HG02623 (cell line): ENCODE data around the gene TBL1Y.
"Not testable (repeated sequence)": the region's sequence is repeated elsewhere in the genome, so short reads cannot be mapped to it uniquely, and the experiment has no call there.

Experiments used
- ATAC-seq: cut with Tn5 transposase; IDR thresholded peaks from one replicate; pipeline ENCODE4 v1.9.1; 2021; ENCODE audit warnings: moderate library complexity; ENCODE audit not compliant: unreplicated experiment

Gene TBL1Y

DNA sequence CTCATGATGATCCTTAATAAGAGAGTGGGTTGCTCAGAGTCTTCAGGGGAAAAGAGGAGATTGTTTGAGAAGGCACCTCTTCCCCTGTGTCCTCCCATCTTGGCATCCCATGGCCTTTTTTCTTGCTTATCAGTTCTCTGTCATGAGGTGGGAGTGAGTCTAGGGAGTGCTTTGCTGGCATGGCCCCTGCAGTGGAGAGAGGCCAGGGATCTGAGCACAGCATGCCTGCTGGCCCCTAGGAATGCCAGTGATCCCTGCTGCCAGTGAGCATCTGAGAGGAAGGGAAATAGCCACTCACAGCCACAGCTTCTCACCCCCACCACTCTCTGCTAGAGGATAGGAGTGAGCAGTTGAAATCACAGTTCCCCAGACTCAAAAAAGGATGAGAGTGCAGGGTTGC is 168.2 kb downstream of the TBL1Y start:
- ATAC-seq = no peak

DNA sequence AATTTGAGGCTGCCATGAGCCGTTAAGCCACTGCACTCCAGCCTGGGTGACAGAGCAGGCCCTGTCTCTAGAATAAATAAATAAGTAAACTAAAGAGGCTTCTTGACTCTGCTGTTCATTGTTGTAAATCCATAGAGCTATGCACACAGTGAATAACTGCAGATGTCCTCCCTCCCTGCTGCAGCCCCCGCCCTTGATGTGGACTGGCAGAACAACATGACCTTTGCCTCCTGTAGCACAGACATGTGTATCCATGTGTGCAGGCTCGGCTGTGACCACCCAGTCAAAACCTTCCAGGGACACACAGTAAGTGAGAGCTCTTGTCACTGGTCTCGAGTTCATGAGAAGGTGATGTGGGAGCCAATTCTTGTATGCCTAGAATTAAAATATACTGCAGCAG is 170.1 kb downstream of the TBL1Y start:
- not testable (repeated sequence) for ATAC-seq

DNA sequence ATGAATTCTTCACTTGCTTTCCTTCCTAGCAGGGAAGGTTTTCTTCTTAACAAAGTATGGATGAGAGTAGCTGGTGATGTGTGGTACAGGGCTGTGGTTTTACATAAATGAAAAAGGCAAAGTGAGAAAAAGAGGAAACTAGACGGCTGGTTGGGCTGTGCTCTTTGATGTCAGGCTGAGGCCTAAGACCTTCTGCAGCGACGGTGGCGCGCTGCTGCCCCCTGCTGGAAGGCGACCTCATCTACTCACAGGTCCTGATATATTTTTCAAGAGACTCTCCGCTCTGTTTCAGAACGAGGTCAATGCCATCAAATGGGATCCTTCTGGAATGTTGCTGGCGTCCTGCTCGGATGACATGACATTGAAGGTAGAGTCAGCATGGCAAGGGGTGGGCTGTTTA is 175.1 kb downstream of the TBL1Y start:
- ATAC-seq = peak; percentile 94

DNA sequence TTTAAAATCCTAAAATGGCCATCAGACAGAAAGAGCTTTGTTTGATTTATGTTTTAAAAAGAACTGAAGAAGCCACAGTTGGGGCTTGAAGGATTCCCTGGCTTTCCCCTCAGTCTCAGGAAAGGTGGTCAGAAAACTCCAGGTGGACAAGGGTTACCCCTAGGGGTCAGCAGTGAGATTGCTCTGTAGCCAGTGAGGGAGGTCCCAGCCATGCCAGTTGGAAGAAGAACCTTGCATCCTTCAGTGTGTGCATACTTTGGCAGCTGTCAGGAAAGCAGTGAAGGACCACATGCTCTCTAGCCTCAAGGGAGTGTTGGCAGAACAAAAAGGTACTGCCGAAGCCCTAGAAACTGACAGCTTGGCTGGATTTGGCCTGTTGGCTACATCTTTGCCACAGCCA is 182.3 kb downstream of the TBL1Y start:
- no peak for ATAC-seq

DNA sequence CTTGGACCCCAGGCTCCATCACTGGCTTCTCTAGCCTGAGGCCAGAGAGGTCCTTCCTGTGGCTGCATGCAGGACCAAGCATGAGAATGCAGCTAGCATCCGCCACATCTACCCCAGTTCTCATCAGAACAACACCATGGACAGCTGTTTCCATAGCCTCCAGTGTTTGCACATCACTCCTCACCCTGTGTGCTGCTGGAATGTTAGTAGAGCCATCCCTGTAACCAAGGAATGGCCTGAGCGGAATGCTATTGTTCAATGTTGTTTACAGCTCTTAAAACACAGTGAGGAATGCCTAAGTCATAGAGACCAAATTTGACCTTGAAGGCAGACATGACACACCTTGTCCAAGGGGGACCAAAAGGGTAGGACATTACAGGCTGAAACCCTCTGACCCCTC is 183.9 kb downstream of the TBL1Y start:
- ATAC-seq = no peak

DNA sequence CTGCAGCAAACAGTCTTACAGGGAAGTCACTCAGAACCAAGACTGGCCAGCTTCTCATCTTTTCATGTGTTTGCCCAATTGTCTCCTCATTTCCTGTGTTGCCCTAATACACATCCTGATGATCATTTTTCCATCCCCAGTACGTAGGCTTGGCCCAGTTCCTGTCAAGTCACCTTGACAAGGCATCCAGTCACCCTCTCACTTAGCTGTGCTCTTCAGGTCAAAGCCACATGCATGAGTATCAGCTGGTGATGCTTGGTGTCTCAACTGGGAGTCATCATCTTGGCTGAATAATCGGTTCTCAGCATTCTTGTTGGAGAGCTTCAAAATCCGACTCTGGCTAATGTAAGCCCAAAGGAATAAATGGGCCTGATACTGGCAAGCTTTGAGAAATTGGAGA is 186.5 kb downstream of the TBL1Y start:
- ATAC-seq = no peak

DNA sequence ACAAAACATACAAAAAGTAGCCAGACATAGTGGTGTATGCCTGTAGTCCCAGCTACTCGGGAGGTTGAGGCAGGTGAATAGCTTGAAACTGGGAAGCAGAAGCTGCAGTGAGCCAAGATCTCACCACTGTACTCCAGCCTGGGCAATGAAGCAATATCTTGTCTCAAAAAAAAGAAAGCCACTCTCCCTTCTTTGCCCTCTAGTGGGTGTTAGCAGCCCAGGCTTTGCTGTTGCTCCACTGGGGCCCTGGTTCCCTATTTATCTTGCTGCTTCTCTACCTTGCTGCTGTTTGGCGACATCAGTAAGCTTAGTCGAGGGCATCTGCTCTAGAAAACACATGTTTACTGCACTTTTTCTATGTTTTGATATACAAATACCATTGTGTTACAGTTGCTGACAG is 189.2 kb downstream of the TBL1Y start:
- no peak for ATAC-seq

DNA sequence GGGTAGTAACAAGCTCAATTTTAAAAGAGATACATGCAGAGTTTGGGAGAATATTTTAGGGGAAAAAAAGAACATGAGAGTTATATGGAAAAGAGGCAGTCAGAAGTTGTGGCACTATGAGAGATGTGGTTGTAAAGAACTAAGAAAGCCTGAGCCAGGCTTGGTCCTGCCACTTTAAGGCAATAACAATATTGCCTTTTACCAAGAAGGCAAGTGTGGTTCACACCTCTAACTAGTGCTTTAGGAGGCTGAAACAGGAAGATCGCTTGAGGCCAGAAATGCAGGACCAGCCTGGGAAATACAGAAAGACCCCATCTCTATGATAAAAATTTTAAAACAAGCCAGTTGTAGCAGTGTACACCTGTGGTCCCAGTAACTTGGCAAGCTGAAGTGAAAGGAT is 192.2 kb downstream of the TBL1Y start:
- no peak for ATAC-seq

DNA sequence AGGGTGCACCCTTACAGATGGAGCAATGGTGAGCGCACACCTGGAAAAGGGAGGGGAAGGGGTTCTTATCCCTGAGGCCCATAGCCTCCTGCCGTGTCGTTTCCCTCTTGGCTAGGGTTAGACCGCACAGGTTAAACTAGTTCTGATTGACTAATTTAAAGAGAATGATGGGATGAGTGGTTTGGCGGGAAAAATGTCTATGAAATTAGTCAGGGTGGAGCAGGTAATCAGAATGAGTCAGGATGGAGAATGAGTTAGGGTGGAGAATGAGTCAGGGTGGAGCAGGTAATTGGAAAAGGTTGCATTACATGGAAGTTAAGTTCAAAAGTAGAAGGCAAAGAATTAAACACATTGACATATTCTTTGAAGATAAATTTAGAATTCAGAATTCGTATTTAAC is 196.7 kb downstream of the TBL1Y start:
- no peak for ATAC-seq

DNA sequence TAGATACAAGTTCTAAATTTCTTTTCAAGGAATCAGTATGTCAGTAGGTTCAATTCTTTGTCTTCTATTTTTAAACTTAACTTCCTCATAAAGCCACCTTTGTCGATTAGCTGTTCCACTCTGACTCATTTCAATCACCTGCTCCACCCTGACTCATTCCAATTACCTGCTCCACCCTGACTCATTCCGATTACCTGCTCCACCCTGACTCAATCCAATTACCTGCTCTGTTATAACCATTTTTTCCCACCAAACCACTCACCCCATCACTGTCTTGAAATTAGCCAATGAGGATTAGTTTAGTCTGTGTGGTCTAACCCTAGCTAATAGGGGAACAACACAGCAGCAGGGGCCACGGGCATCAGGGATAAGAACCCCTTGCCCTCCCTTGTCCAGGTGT is 199.6 kb downstream of the TBL1Y start:
- no peak for ATAC-seq

DNA sequence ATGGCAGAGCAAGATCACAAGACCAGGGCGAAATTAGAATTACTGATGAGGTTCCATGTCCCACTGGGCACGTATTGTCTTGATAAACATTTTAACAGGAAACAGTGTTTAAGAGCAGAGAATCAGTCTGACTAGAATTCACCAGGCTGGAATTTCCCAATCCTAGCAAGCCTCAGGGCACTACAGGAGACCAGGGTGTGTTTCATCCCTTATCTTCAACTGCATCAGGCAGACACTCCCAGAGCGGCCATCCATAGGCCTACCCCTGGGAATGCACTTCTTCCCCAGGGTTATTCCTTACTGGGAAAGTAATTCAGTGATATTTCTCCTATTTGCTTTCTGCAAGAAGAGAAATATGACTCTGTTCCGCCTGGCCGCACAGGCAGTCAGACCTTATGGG is 205.4 kb downstream of the TBL1Y start:
- no peak for ATAC-seq

DNA sequence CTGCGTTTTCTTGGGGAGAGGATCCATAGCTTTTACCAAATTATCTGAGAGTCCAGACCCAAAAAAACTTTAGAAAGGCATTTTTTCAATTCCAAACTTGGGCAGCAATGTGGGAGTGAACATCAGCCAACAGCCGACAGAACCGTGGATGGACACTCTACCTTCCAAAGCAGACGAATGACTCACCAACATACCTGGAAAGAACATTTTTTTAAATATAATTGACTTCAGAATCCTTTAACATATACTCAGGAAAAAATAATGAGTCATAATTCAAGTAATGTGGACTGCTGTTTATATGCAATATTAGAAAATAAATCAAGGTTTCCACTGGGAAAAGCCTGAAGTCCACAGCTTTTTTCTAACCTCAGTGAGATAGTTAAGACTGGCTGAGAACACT is 211.7 kb downstream of the TBL1Y start:
- no peak for ATAC-seq

DNA sequence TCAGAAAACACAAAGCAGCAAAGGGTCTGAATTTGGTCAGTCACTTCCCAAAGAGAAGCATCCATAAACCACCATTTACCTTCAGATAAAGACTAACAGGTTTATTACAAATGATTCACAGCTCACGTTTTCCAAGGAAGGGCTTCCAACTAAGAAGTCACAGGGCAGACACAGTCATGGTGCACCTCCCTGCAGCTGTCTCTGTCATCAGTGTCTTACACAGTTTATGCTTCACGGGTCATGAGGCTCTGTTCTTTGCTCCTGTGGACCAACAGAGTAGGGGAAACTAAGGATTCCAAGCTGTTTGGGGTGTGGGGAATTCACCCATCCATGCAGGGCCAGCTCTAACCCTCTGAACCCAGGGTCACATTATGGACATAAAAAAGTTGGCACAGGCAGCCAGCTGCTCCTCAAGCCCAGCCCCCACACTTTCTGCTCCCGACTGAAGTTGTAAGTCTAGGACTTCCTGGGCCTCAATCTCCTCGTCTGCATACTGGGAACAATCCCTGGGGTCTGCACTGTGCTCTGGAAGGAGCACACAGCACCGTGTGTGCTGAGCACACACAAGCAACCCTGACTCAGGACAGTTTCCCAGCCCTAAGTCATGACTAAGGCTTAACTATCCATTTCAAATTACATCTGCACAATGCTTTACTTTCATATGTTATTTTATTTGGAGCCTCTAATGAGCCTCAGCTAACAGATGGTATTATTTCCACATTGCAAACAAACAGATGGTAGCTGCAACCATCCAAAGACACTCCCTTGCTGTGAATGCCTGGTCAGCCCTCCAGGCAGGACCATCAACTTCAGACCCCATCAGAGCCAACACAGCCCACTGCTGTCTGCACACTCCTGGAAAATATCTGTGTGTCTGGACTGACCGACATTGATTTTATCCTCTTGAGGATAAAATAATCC is 214.9 kb downstream of the TBL1Y start:
- ATAC-seq = no peak

DNA sequence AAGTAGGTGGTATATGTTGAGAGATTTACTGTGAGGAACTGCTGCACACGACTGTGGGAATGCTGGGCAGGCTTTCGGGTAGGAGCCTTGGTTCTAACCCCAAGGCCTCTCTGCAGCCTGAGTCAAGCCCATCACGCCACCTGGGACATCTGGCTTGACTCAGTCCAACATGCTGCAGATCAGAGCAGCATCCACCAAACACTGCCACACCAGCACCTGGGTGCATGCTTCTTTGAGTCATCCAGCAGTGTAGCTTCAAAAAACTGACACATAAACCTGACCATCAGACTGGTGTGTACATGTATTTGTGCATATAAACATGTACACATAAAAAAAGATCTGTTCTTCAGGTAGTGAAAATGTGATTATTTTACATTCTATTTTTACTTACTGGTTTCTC is 217.7 kb downstream of the TBL1Y start:
- ATAC-seq = no peak
